Measurements from ENCODE around the gene AEBP1.

Gene AEBP1

GRCh38 chr7:44073664-44074348 lies 30.3 kb upstream of the AEBP1 start:
- peak; percentile 87 for DNase-seq (ENCODE audit: low spot score)
- in situ Hi-C loops (cut with MboI; ENCODE audit: low sequenced_read_pairs, unreplicated experiment) = no loop called here
- TF ChIP-seq CTCF (IDR thresholded peaks at IDR 0.05; ENCODE audit: borderline replicate concordance, control extremely low read depth, extremely low read depth, insufficient read depth, missing control alignments) = no peak

GRCh38 chr7:44074349-44074695 lies 29.8 kb upstream of the AEBP1 start:
- no peak for DNase-seq (ENCODE audit: low spot score)
- TF ChIP-seq CTCF (IDR thresholded peaks at IDR 0.05; ENCODE audit: borderline replicate concordance, control extremely low read depth, extremely low read depth, insufficient read depth, missing control alignments) = no peak
- in situ Hi-C loops (cut with MboI; ENCODE audit: low sequenced_read_pairs, unreplicated experiment) = no loop called here

- in situ Hi-C loops (cut with MboI; ENCODE audit: low sequenced_read_pairs, unreplicated experiment) = no loop called here
- DNase-seq (ENCODE audit: low spot score) = no peak
- TF ChIP-seq CTCF (IDR thresholded peaks at IDR 0.05; ENCODE audit: borderline replicate concordance, control extremely low read depth, extremely low read depth, insufficient read depth, missing control alignments) = no peak
Measured at GRCh38 chr7:44075296-44076075, 28.7 kb upstream of the AEBP1 start.

- TF ChIP-seq CTCF (IDR thresholded peaks at IDR 0.05; ENCODE audit: borderline replicate concordance, control extremely low read depth, extremely low read depth, insufficient read depth, missing control alignments) = no peak
- in situ Hi-C loops (cut with MboI; ENCODE audit: low sequenced_read_pairs, unreplicated experiment) = no loop called here
- DNase-seq (ENCODE audit: low spot score) = no peak
Measured at GRCh38 chr7:44076101-44076895, 27.8 kb upstream of the AEBP1 start.

GRCh38 chr7:44077061-44077460 lies 27.1 kb upstream of the AEBP1 start:
- no peak for DNase-seq (ENCODE audit: low spot score)
- TF ChIP-seq CTCF (IDR thresholded peaks at IDR 0.05; ENCODE audit: borderline replicate concordance, control extremely low read depth, extremely low read depth, insufficient read depth, missing control alignments) = no peak
- in situ Hi-C loops (cut with MboI; ENCODE audit: low sequenced_read_pairs, unreplicated experiment) = no loop called here

- in situ Hi-C loops (cut with MboI; ENCODE audit: low sequenced_read_pairs, unreplicated experiment) = no loop called here
- no peak for DNase-seq (ENCODE audit: low spot score)
- no peak for TF ChIP-seq CTCF (IDR thresholded peaks at IDR 0.05; ENCODE audit: borderline replicate concordance, control extremely low read depth, extremely low read depth, insufficient read depth, missing control alignments)
Measured at GRCh38 chr7:44077681-44078091, 26.5 kb upstream of the AEBP1 start.

Measured in GM13976 (cell line).